Uterus (tissue), 4 donors: Measurements from ENCODE around the gene DDR2. TPM values are rescaled to one million over a fixed set of nuclear protein-coding genes. Genes with fewer than 3 reads are reported as not detected.

Experiments
- DNase-seq, 2 donors: peaks; one replicate each; pipeline ENCODE4 v3.0.0-alpha.2; 2019 to 2020
- H3K27ac ChIP-seq, 2 donors: fragments of 200-600 bp; sonication (generic); 1 replicate in 1 of 2; 2 replicates in 1 of 2; pipeline ENCODE4 v1.5.1; 2016 to 2018
- H3K27me3 ChIP-seq, 2 donors: fragments of 200-600 bp; sonication (generic); one replicate each; pipeline ENCODE4 v1.5.1; 2018 to 2019; ENCODE audit warnings: control low read depth in 1 of 2
- H3K36me3 ChIP-seq, 2 donors: fragments of 200-600 bp; sonication (generic); one replicate each; pipeline ENCODE4 v1.5.1; 2019; ENCODE audit warnings: control low read depth in 1 of 2
- H3K4me1 ChIP-seq, 2 donors: fragments of 200-600 bp; sonication (generic); one replicate each; pipeline ENCODE4 v1.5.1; 2018 to 2019; ENCODE audit warnings: control low read depth in 1 of 2
- H3K4me3 ChIP-seq, 2 donors: fragments of 200-600 bp; sonication (generic); 1 replicate in 1 of 2; 2 replicates in 1 of 2; pipeline ENCODE4 v1.5.1; 2018 to 2019; ENCODE audit warnings: mild to moderate bottlenecking in 1 of 2
- H3K9me3 ChIP-seq, 2 donors: fragments of 200-600 bp; sonication (generic); one replicate each; pipeline ENCODE4 v1.5.1; 2019; ENCODE audit warnings: control low read depth in 1 of 2
- CTCF ChIP-seq, 4 experiments: fragments of 200-600 bp in 2 of 4; fragments of 450-650 bp in 2 of 4; sonication (generic) in 2 of 4; IDR thresholded peaks; one replicate each; pipeline ENCODE4 v1.5.1; 2016 to 2019; ENCODE audit warnings: antibody characterized with exemption in 4 of 4, mild to moderate bottlenecking in 2 of 4, moderate library complexity in 1 of 4
- POLR2A ChIP-seq, 2 donors: fragments of 450-650 bp; IDR thresholded peaks; one replicate each; pipeline ENCODE4 v1.6.1; 2016; ENCODE audit warnings: antibody characterized with exemption in 2 of 2, mild to moderate bottlenecking in 1 of 2, moderate library complexity in 1 of 2
- intact Hi-C: fragments of 100-400 bp; cut with DNase I; formaldehyde crosslinking; loops from one replicate; pipeline ENCODE4 v1.15.1; 2023; ENCODE audit warnings: low total_unique reads
- small RNA-seq: library from RNA; depleted of rRNA; stranded (forward); fragments of <200 nt; gene quantifications from one replicate; pipeline ENCODE3, GENCODE V24; 2016
- total RNA-seq, 4 donors: library from RNA; depleted of rRNA in 3 of 4; stranded (reverse); fragments of >200 nt in 3 of 4; gene quantifications; one replicate each; pipeline versions ENCODE4 v1.1.0 to v1.2.4, GENCODE V29; 2014 to 2023
- donor health status: DM: yes; HTN: yes; CAD: no.

Gene DDR2
- total RNA-seq, 4 donors from 2014 or later: 40.0 to 134 (median 74.7) TPM

- intact Hi-C loops: no loop called here
- Histone ChIP-seq H3K27me3 (no peaks in the 10 kb centered on the region), H3K9me3 (no peaks in the 10 kb centered on the region), H3K27ac (no peak overlapping the region), H3K4me1 (no peaks in the 10 kb centered on the region), H3K4me3 (no peak overlapping the region), H3K36me3 (no peaks in the 10 kb centered on the region)
- TF ChIP-seq CTCF (IDR thresholded peaks at IDR 0.05) (no peak), POLR2A (IDR thresholded peaks at IDR 0.05) (no peak)
- no peak for DNase-seq
These were observed 191.7 kb downstream of the DDR2 start for GRCh38 chr1:162823771-162824525.

GRCh38 chr1:162829268-162829667, 197.0 kb downstream of the DDR2 start:
- Histone ChIP-seq H3K27me3 (no peaks in the 10 kb centered on the region), H3K4me3 (no peak overlapping the region), H3K9me3 (no peaks in the 10 kb centered on the region), H3K36me3 (no peaks in the 10 kb centered on the region), H3K27ac (no peak overlapping the region), H3K4me1 (no peaks in the 10 kb centered on the region)
- DNase-seq: no peak
- TF ChIP-seq POLR2A (IDR thresholded peaks at IDR 0.05) (no peak), CTCF (IDR thresholded peaks at IDR 0.05) (no peak)
- intact Hi-C loops: no loop called here

GRCh38 chr1:162832470-162832869, 200.2 kb downstream of the DDR2 start:
- no peaks in the 10 kb centered on the region for H3K9me3 ChIP-seq
- DNase-seq: no peak
- H3K27me3 ChIP-seq: no peaks in the 10 kb centered on the region
- no peak overlapping the region for H3K27ac ChIP-seq
- H3K36me3 ChIP-seq: no peaks in the 10 kb centered on the region
- TF ChIP-seq CTCF (IDR thresholded peaks at IDR 0.05) (no peak), POLR2A (IDR thresholded peaks at IDR 0.05) (no peak)
- H3K4me3 ChIP-seq: no peak overlapping the region
- intact Hi-C loops: no loop called here
- H3K4me1 ChIP-seq: no peaks in the 10 kb centered on the region

- Histone ChIP-seq H3K9me3 (no peaks in the 10 kb centered on the region), H3K4me3 (no peak overlapping the region), H3K27ac (no peak overlapping the region), H3K4me1 (no peaks in the 10 kb centered on the region), H3K27me3 (no peaks in the 10 kb centered on the region), H3K36me3 (no peaks in the 10 kb centered on the region)
- intact Hi-C loops: no loop called here
- TF ChIP-seq POLR2A (IDR thresholded peaks at IDR 0.05) (no peak), CTCF (IDR thresholded peaks at IDR 0.05) (no peak)
- DNase-seq: no peak
These were observed 203.1 kb downstream of the DDR2 start for GRCh38 chr1:162835157-162835899.

Small RNAs within 50 kb of the gene (small RNA-seq; reads per million reads assigned to genes)
- not detected for gene RN7SL861P

Other genes with a start within 250 kb of the DDR2 start
- gene SH2D1B, start 220.3 kb upstream of the DDR2 start, total RNA-seq: under 1 TPM in 2 of 4 donors, not detected in 2; 0.21 to 0.27 TPM
- gene UHMK1, start 134.6 kb upstream of the DDR2 start, total RNA-seq: 10 to 100 TPM in 3 of 4 donors, 1 to 10 TPM in 1; 9.2 to 58.8 (median 31.6) TPM
- 10 to 100 TPM; 17.7 to 66.5 (median 55.0) TPM for gene UAP1, start 70.7 kb upstream of the DDR2 start, total RNA-seq
- gene HSD17B7, start 158.2 kb downstream of the DDR2 start, total RNA-seq: 10 to 100 TPM in 2 of 4 donors, 1 to 10 TPM in 2; 3.1 to 24.7 (median 10.3) TPM
- gene CCDC190, start 228.7 kb downstream of the DDR2 start, total RNA-seq: under 1 TPM in 2 of 4 donors, not detected in 2; 0.07 to 0.76 TPM